ENCODE results near the gene C10orf88.

DNA sequence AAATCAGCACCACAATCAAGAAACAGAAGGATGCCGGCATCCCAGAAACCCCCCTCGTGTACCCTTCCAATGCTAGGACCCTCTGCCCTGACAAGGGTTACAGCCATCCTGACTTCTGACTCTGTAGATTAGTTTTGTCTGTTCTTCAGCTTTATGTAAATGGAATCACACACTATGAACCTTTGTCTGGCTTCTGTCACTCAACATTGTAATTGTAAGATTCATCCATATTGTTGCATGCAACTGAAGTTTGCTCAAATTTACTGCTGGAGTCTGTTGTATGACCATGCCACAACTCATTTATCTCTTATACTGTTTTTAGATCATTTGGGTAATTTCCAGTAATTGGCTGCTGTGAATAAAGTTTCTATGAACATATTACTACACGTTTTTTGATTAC, 46.1 kb upstream of the C10orf88 start:
- TF ChIP-seq, protein P1, sequence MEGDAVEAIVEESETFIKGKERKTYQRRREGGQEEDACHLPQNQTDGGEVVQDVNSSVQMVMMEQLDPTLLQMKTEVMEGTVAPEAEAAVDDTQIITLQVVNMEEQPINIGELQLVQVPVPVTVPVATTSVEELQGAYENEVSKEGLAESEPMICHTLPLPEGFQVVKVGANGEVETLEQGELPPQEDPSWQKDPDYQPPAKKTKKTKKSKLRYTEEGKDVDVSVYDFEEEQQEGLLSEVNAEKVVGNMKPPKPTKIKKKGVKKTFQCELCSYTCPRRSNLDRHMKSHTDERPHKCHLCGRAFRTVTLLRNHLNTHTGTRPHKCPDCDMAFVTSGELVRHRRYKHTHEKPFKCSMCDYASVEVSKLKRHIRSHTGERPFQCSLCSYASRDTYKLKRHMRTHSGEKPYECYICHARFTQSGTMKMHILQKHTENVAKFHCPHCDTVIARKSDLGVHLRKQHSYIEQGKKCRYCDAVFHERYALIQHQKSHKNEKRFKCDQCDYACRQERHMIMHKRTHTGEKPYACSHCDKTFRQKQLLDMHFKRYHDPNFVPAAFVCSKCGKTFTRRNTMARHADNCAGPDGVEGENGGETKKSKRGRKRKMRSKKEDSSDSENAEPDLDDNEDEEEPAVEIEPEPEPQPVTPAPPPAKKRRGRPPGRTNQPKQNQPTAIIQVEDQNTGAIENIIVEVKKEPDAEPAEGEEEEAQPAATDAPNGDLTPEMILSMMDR (conservative IDR thresholded peaks at IDR 0.05 in 1 of 2, IDR thresholded peaks at IDR 0.05 in 1 of 2; ENCODE audit: extremely low read depth in 1 of 2, insufficient read depth in 1 of 2, low read depth in 1 of 2, low read length in 2 of 2), result no peak
- TF ChIP-seq EZH2 (IDR thresholded peaks at IDR 0.05; ENCODE audit: borderline replicate concordance, low read length), result no peak

Measured in mammary epithelial cell (primary cell).